Measurements from ENCODE around the gene DCUN1D3. TPM values are rescaled to one million over a fixed set of nuclear protein-coding genes. Genes with fewer than 3 reads are reported as not detected.

Gene DCUN1D3
- polyA plus RNA-seq, 2 of the 4 experiments (the other 2 are of a cell fraction): 5.2 to 7.2 TPM

DNA sequence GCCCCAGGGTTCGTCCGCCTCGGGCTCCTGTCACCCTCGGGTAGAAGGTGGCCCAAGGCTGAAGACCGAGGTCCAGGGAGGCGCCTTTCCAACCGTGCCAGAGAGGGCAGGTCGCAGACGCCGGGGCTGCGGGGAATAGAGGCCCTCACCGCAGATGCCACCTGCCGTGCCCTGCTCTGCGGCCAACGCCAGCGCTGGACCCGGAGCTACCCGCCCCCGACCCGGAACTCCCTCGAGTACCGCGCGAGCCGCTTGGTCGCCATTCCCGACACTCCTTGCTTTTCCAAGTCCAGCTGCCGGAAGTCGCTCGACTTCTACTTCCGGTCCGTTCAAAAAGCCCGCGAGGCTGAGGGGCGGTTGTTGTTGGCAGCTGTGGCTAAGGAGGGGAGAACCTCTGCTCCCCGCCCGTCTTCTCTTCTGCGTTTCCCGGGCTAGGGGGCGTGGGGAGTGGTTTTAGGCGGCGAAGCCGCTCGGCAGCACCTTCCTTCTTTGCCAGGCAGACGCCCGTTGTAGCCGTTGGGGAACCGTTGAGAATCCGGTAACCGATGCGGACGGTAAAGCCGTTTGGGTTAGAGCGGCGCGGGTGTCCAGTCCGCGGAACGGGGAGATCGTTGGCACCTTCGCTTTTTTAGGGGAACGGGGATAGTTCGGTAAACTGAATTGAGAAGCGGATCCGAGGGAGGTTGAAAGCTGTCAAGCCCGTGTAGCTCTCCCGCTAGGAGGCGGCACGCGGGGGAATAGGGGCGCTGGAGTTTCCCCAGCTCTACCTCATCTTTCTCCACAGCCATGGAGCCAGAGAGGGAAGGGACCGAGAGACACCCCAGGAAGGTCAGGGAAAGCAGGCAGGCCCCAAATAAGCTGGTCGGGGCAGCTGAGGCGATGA, 93.7 kb downstream of the DCUN1D3 start, which contains the start of the genes ERI2 and REXO5:
Gene ERI2 (minus strand): TSS at position 305 of the 883 bp plus-strand sequence. CDS start 42 bp downstream, at position 263.
Gene REXO5 (plus strand): TSS at position 360 of the 883 bp plus-strand sequence. CDS start 427 bp downstream, at position 787.
- peak within 1 kb of the TSS; percentile 84 for H3K4me2 ChIP-seq
- peaks cover 7% of the 10 kb centered on the region; the same call in 1 of the 3 replicates for H3K4me1 ChIP-seq
- H3K4me3 ChIP-seq: peak within 1 kb of the TSS; percentile 75
- DNase-seq (ENCODE audit: low read depth in 1 of 2, low spot score in 1 of 2) (peak; percentile 89 to 96), FAIRE-seq (no peak), ATAC-seq (peak; percentile 96 to 97)
- H3K27ac ChIP-seq: peak within 1 kb of the TSS; percentile 84 to 94
- WGBS (ENCODE audit: missing lambda C conversion rate): 2% methylated on average over 66 of the region's 74 CpGs
- CTCF ChIA-PET: interaction anchor here (0.5 to 2.3 kb wide), 25 partner anchors 10 to 496 kb away, joined by 3 to 12 read pairs (median 4); no protein-coding TSS in a partner anchor
- H3K9me3 ChIP-seq: no peaks in the 10 kb centered on the region
- POLR2A ChIA-PET: interaction anchor here (0.5 to 1.6 kb wide), 10 partner anchors 43 to 1524 kb away, joined by 3 to 8 read pairs (median 4); partner anchors contain the start of genes ACSM3, DCUN1D3 and LYRM1
- TF ChIP-seq EP300 (IDR thresholded peaks at IDR 0.05) (no peak), BCL3 (IDR thresholded peaks at IDR 0.05) (peak; percentile 75), POLR2A (IDR thresholded peaks at IDR 0.05; ENCODE audit: low read length) (peak; percentile 76), HEYL (CRISPR knock-in tag; IDR thresholded peaks at IDR 0.05) (no peak), ATOH8 (CRISPR knock-in tag; IDR thresholded peaks at IDR 0.05; ENCODE audit: low read depth) (peak; percentile 34; the same call in 1 of the 2 replicates), MYC (IDR thresholded peaks at IDR 0.05; ENCODE audit: borderline replicate concordance, low read length) (no peak), ESRRA (IDR thresholded peaks at IDR 0.05; ENCODE audit: borderline replicate concordance, low read length) (no peak), EHMT2 (IDR thresholded peaks at IDR 0.05; ENCODE audit: low read depth) (no peak), FOSB (CRISPR knock-in tag; IDR thresholded peaks at IDR 0.05) (no peak), MAX (IDR thresholded peaks at IDR 0.05) (peak; percentile 91), HES2 (IDR thresholded peaks at IDR 0.05) (no peak), PHF8 (IDR thresholded peaks at IDR 0.05; ENCODE audit: borderline replicate concordance, low read depth) (peak; percentile 37), KDM5A (IDR thresholded peaks at IDR 0.05) (peak; percentile 44), HOXA7 (CRISPR knock-in tag; IDR thresholded peaks at IDR 0.05) (no peak), KDM1A (IDR thresholded peaks at IDR 0.05; ENCODE audit: low read depth) (no peak; the same call in 1 of the 2 replicates), CEBPB (IDR thresholded peaks at IDR 0.05) (no peak), CHD2 (IDR thresholded peaks at IDR 0.05; ENCODE audit: low read length, partially characterized antibody) (no peak), BHLHE40 (IDR thresholded peaks at IDR 0.05; ENCODE audit: low read depth, low read length) (no peak), JUN (IDR thresholded peaks at IDR 0.05) (peak; percentile 52 to 90; a peak in 4 of 5 replicates), RCOR1 (IDR thresholded peaks at IDR 0.05; ENCODE audit: low read depth, low read length) (no peak), HDAC2 (IDR thresholded peaks at IDR 0.05) (no peak), GATA3 (IDR thresholded peaks at IDR 0.05; ENCODE audit: borderline replicate concordance) (peak; percentile 38; the same call in 1 of the 2 replicates), EHF (CRISPR knock-in tag; IDR thresholded peaks at IDR 0.05) (no peak), ZNF302 (CRISPR knock-in tag; IDR thresholded peaks at IDR 0.05) (no peak), MAFK (IDR thresholded peaks at IDR 0.05; ENCODE audit: partially characterized antibody) (no peak), HOXB13 (CRISPR knock-in tag; IDR thresholded peaks at IDR 0.05; ENCODE audit: low read depth) (no peak), RARB (CRISPR knock-in tag; IDR thresholded peaks at IDR 0.05) (no peak), PBX3 (IDR thresholded peaks at IDR 0.05) (peak; percentile 76; the same call in 1 of the 2 replicates), SREBF2 (IDR thresholded peaks at IDR 0.05) (no peak), TFCP2L1 (CRISPR knock-in tag; IDR thresholded peaks at IDR 0.05) (no peak), FOXS1 (CRISPR knock-in tag; IDR thresholded peaks at IDR 0.05) (no peak)
- TF ChIP-seq, protein P1, sequence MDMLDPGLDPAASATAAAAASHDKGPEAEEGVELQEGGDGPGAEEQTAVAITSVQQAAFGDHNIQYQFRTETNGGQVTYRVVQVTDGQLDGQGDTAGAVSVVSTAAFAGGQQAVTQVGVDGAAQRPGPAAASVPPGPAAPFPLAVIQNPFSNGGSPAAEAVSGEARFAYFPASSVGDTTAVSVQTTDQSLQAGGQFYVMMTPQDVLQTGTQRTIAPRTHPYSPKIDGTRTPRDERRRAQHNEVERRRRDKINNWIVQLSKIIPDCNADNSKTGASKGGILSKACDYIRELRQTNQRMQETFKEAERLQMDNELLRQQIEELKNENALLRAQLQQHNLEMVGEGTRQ (IDR thresholded peaks at IDR 0.05): no peak
- TF ChIP-seq, protein P2, sequence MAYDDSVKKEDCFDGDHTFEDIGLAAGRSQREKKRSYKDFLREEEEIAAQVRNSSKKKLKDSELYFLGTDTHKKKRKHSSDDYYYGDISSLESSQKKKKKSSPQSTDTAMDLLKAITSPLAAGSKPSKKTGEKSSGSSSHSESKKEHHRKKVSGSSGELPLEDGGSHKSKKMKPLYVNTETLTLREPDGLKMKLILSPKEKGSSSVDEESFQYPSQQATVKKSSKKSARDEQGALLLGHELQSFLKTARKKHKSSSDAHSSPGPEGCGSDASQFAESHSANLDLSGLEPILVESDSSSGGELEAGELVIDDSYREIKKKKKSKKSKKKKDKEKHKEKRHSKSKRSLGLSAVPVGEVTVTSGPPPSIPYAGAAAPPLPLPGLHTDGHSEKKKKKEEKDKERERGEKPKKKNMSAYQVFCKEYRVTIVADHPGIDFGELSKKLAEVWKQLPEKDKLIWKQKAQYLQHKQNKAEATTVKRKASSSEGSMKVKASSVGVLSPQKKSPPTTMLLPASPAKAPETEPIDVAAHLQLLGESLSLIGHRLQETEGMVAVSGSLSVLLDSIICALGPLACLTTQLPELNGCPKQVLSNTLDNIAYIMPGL (CRISPR knock-in tag; IDR thresholded peaks at IDR 0.05; ENCODE audit: borderline replicate concordance): no peak
- TF ChIP-seq, protein P3, sequence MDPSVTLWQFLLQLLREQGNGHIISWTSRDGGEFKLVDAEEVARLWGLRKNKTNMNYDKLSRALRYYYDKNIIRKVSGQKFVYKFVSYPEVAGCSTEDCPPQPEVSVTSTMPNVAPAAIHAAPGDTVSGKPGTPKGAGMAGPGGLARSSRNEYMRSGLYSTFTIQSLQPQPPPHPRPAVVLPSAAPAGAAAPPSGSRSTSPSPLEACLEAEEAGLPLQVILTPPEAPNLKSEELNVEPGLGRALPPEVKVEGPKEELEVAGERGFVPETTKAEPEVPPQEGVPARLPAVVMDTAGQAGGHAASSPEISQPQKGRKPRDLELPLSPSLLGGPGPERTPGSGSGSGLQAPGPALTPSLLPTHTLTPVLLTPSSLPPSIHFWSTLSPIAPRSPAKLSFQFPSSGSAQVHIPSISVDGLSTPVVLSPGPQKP (IDR thresholded peaks at IDR 0.05; ENCODE audit: low read depth, low read length): no peak
